ENCODE results near the gene MTERF2. TPM values are rescaled to one million over a fixed set of nuclear protein-coding genes. Genes with fewer than 3 reads are reported as not detected.

MTERF2 gene
- total and polyA plus RNA-seq, 9 donors = 11.7 to 21.9 (median 15.3) TPM

DNA sequence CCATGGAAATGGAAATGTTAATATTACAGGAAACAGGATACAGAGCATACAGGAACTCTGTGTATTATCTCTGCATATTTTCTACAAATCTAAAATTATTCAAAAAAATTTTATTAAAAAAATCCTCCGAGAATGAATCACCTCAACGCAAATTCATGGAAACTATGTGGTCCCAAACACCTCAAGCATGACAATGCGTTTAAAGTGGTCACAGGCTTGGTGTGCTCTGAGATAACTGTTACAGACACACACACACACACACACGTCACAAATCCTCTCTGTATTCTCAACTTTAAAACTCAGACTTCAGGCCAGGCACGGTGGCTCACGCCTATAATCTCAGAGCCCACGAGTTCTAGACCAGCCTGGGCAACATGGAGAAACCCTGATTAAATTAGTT, 45.3 kb upstream of the MTERF2 start:
- no peak overlapping the region for H3K27ac ChIP-seq
- WGBS, 3 donors = 73 to 91% (median 87%) methylated on average over 7 of the region's 7 CpGs
- no peak for DNase-seq

GRCh38 chr12:107031061-107031460, 44.1 kb upstream of the MTERF2 start:
- WGBS, 3 donors = 8 to 26% (median 10%) methylated on average over 2 of the region's 2 CpGs
- intact Hi-C loops (cut with DNase I) = no loop called here
- Histone ChIP-seq H3K4me3 (no peak overlapping the region), H3K4me1 (ENCODE audit: insufficient read depth) (no peaks in the 10 kb centered on the region), H3K27ac (no peak overlapping the region), H3K9me3 (no peaks in the 10 kb centered on the region), H3K36me3 (no peaks in the 10 kb centered on the region), H3K27me3 (no peaks in the 10 kb centered on the region)
- TF ChIP-seq POLR2A (IDR thresholded peaks at IDR 0.05) (no peak), EP300 (IDR thresholded peaks at IDR 0.05) (no peak)
- TF ChIP-seq, protein P1, sequence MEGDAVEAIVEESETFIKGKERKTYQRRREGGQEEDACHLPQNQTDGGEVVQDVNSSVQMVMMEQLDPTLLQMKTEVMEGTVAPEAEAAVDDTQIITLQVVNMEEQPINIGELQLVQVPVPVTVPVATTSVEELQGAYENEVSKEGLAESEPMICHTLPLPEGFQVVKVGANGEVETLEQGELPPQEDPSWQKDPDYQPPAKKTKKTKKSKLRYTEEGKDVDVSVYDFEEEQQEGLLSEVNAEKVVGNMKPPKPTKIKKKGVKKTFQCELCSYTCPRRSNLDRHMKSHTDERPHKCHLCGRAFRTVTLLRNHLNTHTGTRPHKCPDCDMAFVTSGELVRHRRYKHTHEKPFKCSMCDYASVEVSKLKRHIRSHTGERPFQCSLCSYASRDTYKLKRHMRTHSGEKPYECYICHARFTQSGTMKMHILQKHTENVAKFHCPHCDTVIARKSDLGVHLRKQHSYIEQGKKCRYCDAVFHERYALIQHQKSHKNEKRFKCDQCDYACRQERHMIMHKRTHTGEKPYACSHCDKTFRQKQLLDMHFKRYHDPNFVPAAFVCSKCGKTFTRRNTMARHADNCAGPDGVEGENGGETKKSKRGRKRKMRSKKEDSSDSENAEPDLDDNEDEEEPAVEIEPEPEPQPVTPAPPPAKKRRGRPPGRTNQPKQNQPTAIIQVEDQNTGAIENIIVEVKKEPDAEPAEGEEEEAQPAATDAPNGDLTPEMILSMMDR (IDR thresholded peaks at IDR 0.05) = no peak
- no peak for DNase-seq

More for the DNA sequence above, 45.3 kb upstream of the MTERF2 start:
- H3K9me3 ChIP-seq = no peaks in the 10 kb centered on the region
- no peaks in the 10 kb centered on the region for H3K27me3 ChIP-seq
- H3K4me3 ChIP-seq = no peak overlapping the region
- H3K36me3 ChIP-seq = no peaks in the 10 kb centered on the region
- no peak for TF ChIP-seq POLR2A (IDR thresholded peaks at IDR 0.05)
- TF ChIP-seq, protein P1 (IDR thresholded peaks at IDR 0.05) = no peak
- no peak for TF ChIP-seq EP300 (IDR thresholded peaks at IDR 0.05)
- intact Hi-C loops (cut with DNase I) = no loop called here
- H3K4me1 ChIP-seq (ENCODE audit: insufficient read depth) = no peaks in the 10 kb centered on the region

DNA sequence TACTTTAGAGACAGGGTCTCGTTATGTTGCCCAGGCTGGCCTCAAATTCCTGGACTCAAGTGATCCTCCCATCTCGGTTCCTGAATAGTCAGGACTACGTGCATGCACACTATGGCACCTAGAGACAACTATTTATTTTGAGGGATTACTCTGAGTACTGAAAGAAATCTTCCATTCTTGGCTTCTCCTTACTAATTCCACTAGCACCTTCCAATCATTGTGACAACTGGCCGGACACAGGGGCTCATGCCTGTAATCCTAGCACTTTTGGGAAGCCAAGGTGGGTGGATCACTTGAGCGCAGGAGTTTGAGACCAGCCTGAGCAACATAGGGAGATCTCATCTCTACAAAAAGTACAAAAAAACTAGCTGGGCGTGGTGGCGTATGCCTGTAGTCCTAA, 42.1 kb upstream of the MTERF2 start:
- no peaks in the 10 kb centered on the region for H3K36me3 ChIP-seq
- TF ChIP-seq POLR2A (IDR thresholded peaks at IDR 0.05) (no peak), EP300 (IDR thresholded peaks at IDR 0.05) (no peak)
- TF ChIP-seq, protein P1 (IDR thresholded peaks at IDR 0.05) = no peak
- H3K27ac ChIP-seq = no peak overlapping the region
- no peaks in the 10 kb centered on the region for H3K9me3 ChIP-seq
- DNase-seq = no peak
- intact Hi-C loops (cut with DNase I) = no loop called here
- H3K4me1 ChIP-seq (ENCODE audit: insufficient read depth) = no peaks in the 10 kb centered on the region
- no peaks in the 10 kb centered on the region for H3K27me3 ChIP-seq
- H3K4me3 ChIP-seq = no peak overlapping the region
- WGBS, 3 donors = 92 to 95% (median 93%) methylated on average over 7 of the region's 7 CpGs

DNA sequence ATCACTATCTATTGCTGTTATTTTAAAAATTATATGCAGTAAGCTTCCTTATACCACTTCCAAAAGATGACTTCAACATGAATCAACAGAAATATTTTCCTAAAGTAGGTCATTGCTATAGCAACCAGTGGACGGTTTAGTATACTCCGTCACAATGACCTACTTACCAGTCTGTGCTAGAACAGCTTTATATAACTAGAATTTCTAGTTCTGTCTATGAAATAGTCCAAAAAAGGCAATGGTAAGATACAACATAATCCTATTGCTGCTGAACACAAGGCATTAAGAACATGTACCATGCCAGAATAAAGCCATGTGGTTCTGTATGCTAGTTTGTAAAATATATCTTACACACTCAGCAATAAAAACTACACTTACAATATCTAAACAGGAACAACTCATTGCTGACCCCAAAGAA, 40.7 kb upstream of the MTERF2 start:
- Histone ChIP-seq H3K9me3 (no peaks in the 10 kb centered on the region), H3K27me3 (no peaks in the 10 kb centered on the region), H3K36me3 (no peaks in the 10 kb centered on the region), H3K27ac (peak overlapping the region in 1 of 2 donors; percentile 71), H3K4me1 (ENCODE audit: insufficient read depth) (no peaks in the 10 kb centered on the region), H3K4me3 (no peak overlapping the region)
- intact Hi-C loops (cut with DNase I) = no loop called here
- 2 to 4% (median 2%) methylated on average over 2 of the region's 2 CpGs for WGBS, 3 donors
- TF ChIP-seq EP300 (IDR thresholded peaks at IDR 0.05) (peak; percentile 40), POLR2A (IDR thresholded peaks at IDR 0.05) (no peak)
- TF ChIP-seq, protein P1 (IDR thresholded peaks at IDR 0.05) = no peak
- DNase-seq = peak in 1 of 5 donors; percentile 30

Measured in ovary (tissue), 9 donors.